ENCODE measurements around the gene SCEL.
"Not testable (repeated sequence)": the region's sequence is repeated elsewhere in the genome, so short reads cannot be mapped to it uniquely, and the experiment has no call there.

The SCEL gene

DNA sequence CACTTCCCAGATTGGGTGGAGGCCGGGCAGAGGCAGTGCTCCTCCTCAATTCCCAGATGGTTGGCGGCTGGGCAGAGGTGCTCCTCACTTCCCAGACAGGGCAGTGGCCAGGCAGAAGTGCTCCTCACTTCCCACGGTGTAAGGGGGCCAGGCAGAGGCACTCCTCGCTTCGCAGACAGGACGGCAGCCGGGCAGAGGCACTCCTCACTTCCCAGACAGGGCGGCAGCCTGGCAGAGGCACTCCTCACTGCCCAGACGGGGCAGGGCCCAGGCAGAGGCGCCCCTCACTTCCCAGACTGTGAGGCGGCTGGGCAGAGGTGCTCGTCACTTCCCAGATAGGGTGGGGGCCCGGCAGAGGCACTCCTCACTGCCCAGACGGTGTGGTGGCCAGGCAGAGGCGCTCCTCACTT is 125.3 kb downstream of the SCEL start:
- no peak for DNase-seq (ENCODE audit: low read depth in 2 of 2)

DNA sequence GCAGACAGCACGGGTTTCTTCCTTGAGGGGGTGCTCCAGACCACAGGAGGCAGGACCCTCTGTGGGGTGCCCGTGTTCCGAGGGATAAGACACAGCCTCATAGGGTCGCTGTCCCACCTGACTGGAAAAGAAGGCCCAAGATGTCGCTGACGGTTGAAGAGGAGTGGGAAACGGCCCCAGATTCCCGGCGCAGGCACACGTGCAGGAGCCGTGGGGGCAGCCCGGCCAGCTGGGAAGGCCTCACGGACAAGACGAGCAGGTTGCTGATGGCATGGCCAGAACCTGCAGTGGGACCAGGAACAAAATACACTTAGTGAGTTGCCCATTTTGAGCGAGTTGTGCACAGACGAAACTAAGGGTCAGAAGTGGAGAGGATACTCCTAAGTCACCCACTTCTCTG is 126.8 kb downstream of the SCEL start:
- not testable (repeated sequence) for DNase-seq (ENCODE audit: low read depth in 2 of 2)

- DNase-seq (ENCODE audit: low read depth in 2 of 2), result not testable (repeated sequence)
These were observed 127.3 kb downstream of the SCEL start for GRCh38 chr13:77662831-77663230.

GRCh38 chr13:77674852-77675251 is 139.3 kb downstream of the SCEL start:
- DNase-seq (ENCODE audit: low read depth in 2 of 2), result no peak

DNA sequence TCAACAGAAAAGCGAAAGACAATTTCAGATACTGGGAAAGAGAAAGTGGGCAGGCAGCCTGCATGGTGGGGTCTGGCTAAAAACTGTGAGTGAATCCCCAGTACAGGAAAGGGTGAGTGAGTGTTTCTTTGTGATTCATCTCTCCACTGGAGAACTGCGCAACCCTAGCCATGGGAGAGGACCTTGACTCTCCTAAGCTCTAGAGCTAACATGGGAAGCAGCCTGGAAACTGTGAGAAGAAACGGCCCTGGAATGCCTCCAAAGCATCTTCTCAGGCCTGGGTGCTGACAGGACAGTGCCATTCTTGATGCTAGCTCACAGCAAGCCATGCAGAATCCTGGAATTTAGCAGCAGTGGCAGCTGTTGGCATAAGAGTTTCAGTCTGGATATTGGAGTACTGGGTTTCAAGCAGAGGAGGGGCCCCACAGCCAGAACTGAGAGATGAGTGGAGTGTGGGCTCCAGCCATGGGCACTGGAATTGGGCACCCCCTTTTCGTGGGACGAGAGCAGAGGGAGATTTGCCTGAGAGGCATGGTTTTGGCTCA is 143.3 kb downstream of the SCEL start:
- DNase-seq (ENCODE audit: low read depth in 2 of 2), result no peak

GRCh38 chr13:77687799-77688198 is 152.3 kb downstream of the SCEL start:
- DNase-seq (ENCODE audit: low read depth in 2 of 2), result no peak

DNA sequence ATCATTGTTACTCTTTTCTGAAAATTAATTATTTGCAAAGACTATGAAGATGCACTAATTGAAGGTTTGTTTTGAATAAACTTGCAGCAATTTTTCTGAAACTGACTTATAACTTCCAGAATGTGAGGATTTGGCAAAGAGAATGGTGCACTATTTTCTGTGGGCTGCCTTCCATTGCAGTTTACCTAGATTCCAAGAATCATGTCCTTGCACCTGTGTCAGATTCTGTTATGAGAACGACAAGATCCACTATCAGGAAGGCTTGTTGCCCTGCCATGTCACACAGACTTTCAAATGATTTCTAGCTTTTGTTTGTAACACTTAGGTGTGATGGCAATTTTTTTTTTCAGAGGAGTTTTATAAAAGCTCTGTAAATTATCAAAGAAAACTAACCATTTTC is 156.4 kb downstream of the SCEL start:
- DNase-seq (ENCODE audit: low read depth in 2 of 2), result no peak

DNA sequence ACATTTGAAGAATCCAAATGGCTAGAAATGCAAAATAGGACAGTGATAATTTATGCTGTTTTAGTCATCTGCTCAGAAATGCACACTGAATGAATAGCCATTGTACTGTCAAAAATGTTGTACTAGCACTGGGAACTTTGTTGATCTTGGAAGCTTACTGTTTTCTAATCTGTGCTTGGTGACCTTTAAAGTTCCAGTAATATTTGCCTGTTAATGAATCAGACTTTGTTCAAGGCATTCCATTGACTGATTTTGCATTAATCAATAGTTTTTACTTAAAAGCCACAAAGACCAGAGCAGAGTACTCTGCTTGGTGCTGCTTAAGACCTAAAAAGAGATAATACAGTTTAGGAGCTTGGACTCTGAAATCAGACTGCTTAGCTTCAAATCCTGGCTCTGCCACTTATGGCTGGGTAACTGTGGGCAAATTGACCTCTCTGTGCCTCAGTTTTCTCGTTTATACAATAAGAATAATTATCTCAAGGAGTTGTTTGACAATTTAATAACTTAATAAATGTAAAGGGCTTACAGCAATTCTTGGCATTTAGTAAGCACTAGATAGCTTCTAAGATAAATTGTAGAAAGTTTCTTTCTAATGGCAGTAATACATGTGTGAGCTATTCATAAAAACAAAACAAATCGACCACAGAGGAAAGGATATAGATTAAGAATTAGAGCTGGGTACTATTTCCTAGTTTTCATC is 157.4 kb downstream of the SCEL start:
- DNase-seq (ENCODE audit: low read depth in 2 of 2), result no peak

DNA sequence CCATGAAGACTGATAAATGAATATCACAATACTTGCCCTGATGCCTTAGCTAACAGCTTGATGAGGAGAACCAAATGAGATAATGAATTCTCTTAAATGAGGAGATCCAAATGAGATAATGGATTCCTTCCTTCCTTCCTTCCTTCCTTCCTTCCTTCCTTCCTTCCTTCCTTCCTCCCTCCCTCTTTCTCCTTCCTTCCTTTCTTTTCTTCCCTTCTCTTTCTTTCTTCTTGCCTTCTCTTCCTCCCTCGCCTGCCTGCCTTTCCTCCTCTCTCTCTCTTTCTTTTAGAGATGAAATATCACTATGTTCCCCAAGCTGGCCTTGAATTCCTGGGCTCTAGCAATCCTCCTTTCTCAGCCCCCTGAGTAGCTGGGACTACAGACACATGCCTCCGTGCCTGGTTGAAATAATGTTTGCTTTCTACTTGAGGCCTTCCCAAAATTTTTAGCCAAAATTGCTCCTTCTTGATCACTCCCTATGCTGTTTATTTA is 158.0 kb downstream of the SCEL start:
- no peak for DNase-seq (ENCODE audit: low read depth in 2 of 2)
